ENCODE measurements around the gene LZIC. TPM values are rescaled to one million over a fixed set of nuclear protein-coding genes. Genes with fewer than 3 reads are reported as not detected.

The LZIC gene
- 24.3 and 29.1 TPM in 2 replicates for total RNA-seq

GRCh38 chr1:9942939-9943788, at the start of gene LZIC, which contains the start of gene NMNAT1:
LZIC (minus strand) TSS chr1:9943391; CDS start chr1:9936619, 6,772 bp downstream.
NMNAT1 (plus strand) TSS chr1:9943475; CDS start chr1:9972074, 28,599 bp downstream.

DNA sequence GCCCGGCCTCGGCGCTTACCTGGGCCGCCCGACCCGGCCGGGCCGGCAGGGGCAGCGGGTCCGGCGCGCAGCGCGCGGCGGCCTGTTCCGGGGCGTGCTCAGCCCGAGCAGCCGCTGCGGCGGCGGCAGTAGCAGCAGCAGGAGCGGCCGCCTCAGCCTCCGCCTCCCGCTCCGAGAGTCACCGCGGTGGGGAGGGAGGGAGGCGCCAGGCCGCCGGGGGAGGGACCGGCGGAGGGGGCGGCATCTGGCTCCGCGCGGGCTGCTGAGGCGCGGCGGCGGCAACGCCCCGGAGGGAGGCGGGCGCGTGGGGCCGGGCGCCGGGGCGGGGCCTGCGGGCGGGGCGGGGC, 33.1 kb downstream of the LZIC start, which contains the start of gene CTNNBIP1:
CTNNBIP1 (minus strand) TSS at position 194 of the 347 bp plus-strand sequence. CDS start 38,205 bp downstream, outside the sequence.

Small RNA genes lying within 50 kb of the gene (small RNA-seq; reads per million reads assigned to genes)
- gene MIR5697: not detected

Other genes starting within 250 kb of the LZIC start
- gene CLSTN1, start 119.4 kb downstream of the LZIC start, total RNA-seq: 58.8 and 74.1 TPM in 2 replicates
- gene CTNNBIP1, start 33.1 kb downstream of the LZIC start, total RNA-seq: 7.6 and 12.9 TPM in 2 replicates
- gene NMNAT1, start 84 bp upstream of the LZIC start, total RNA-seq: 8.8 and 9.2 TPM in 2 replicates
- gene RBP7, start 53.8 kb upstream of the LZIC start, total RNA-seq: not detected in 2 replicates
- 45.9 and 55.5 TPM in 2 replicates for gene UBE4B, start 89.6 kb upstream of the LZIC start, total RNA-seq